Stimulated activated CD8-positive, alpha-beta memory T cell treated with anti-CD3 and anti-CD28 coated beads, Interleukin-12 subunit alpha, Interleukin-12 subunit beta, amount 100 ng/mL, for 4 hours (primary cell): Measurements from ENCODE around the gene CBARP.

Experiments
- DNase-seq: peaks from one replicate; pipeline ENCODE4 v3.0.0-alpha.2; 2020; ENCODE audit warnings: low read depth

Gene CBARP

DNA sequence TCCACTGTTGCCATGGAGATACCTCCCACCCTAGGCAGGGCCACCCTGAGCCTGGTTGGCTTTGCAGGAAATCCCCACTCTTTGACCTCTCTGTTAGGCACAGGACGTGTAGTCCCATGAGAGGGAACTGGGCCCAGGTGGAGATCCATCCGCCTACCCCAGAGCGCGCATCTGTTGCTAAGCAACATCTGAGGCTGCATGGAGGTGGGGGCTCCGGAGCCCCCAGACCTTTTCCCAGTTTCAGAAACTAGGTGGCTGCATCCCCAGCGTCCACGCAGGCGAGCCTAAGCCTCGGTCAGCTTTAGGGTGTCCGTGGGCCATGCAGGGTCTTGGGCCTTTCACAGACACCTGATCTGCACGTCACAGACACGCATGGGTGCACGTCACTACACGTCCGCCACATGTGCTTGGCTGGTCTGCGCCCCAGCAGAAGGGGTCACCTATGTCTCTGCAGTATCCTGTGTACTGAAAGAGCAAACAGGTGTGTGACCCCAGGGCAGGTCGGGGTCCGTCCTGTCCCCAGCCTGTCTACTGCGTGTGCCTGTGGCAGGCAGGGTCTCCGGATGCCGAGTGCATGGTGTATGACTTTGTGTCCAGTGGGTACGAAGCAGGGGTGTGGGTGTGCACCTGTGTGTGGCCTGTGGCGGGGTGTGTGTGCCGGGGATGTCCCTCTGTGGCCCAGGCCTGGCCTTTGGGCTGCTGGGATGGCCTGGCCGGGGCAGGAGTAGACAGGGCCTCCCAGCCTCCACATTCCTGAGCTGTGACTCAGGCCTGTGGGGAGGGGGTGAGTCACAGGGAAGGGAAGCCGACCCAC lies 27.2 kb upstream of the CBARP start:
- no peak for DNase-seq

DNA sequence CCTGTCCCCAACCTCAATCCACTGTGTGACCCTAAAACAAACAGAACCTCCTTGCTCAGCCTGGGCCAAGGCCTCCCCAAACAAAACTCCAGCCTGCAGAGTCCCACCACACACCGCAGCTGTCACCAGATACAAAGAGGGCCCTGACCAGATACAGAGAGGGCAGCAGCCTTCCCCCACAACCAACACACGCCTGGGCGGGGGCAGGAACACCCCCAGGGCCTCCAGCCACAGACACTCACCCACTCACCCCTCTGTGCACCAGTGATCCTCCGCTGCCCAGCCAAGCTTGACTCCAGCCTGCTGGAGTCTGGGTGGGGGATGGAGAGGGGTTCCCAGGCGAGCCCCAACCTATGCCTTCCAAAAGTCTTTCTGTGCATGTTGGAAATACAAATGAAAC lies 25.4 kb upstream of the CBARP start:
- DNase-seq = no peak

DNA sequence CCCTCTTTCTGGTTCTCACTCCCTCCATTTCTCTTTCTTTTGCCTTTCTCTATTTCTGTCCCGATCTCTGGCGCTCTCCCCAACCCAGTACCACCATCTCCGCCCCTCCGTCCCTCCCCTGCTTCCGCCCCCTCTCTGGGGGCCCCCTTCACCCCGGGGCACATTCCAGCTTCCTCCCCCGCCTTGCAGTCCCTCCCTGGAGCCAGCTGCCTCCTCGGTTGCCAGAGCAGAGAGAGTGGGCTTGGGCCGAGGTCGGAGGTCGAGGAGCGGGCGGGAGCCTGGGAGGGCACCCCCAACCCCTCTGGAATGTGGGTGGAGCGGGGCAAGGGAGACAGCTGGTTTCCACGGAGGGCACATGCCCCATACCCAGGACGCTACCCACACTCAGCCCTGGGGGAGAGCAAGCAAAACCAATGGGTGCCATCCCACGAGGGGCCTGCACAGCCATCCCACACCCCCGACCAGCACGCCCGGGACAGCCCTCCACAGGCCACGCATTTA lies 24.9 kb upstream of the CBARP start:
- no peak for DNase-seq

DNA sequence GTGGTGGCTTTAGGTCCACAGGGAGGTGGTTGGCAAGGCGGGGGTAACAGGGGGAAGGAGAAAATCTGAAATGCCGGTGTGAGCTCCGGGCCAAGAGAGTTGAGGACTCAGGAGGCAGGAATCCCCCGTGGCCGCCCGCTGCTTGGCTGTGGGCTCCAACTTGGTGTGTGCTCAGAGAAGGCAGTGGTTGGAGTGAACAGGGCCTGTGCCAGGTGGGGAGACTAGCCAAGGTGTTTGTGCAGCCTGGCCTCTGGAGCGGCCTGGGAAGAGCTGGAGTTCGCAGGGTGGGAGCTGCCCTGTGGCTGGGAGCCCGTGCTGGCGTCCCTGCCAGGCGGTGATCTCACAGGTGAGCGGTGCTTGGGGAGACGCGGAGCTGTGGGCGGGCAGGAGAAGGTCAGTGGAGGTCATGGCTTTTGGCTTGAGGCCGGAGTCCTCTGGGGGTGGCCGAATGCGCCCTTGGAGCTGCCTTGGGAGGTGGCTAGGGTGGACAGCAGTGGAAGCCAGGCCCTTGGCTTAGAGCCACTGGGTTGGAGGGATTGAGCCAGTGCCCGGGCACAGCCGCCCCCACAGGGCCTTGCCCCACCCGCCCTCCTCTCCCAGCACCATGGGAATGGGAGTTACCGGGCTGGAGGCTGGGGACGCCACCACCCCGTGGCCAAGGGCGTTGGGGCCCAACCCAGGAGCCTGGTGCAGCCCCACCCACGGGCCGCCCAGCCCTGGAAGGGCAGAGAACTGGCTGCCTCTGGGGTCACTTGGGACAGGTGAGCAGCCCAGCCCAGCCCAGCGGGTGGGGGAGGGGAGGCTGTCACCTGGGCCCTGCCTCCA lies 24.2 kb upstream of the CBARP start:
- no peak for DNase-seq

DNA sequence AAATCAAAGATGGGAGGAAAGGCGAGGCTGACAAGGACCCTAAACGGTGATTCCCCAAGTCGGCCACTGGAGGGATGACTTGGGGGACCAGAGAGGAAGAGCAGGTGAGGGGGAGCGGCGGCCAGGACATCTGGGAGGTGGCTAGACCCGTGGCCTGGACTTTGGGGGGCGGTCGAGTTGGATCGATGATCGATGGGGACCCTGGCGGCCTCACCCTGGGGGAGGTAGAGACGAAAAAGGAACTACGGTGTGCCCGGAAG lies 23.7 kb upstream of the CBARP start:
- DNase-seq = no peak

DNA sequence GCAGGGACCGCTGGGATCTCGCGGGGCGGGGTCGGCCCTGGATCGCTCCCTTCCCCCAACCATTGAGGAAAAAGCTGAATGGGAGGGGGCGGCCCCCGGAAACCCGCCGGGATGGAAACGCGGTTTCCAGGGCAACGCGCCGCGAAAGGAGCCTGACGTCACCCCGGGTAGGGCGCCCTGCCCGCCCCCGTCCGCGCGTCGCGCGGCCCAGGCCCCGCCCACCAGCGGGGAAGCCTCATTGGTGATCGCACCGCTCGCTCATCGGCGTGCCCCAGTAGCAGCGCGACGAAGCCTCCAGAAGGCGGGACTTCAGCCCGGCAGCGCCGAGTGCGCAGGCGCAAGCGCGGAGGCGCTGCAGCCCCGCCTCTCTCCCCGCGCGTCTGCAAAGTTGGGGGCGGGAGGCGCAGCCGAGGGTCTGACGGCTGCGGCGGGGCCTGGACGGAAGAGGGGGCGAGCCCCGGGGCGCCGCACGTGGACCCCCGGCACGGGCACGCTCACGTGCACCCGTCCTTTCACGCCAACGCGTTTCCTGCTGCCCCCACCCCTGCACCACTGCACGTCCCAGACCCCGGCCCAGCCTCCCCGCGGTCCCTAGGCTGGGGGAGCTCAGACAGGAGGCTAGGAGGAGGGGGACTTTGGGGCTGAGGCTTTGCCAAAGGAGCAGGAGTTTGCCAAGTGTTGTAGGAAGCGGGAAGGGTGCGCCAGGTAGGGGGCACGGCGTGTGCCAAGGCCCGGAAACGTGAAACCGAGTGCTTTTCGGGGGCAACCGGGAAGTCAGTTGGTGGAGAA lies 23.1 kb upstream of the CBARP start:
- DNase-seq = peak; percentile 97

DNA sequence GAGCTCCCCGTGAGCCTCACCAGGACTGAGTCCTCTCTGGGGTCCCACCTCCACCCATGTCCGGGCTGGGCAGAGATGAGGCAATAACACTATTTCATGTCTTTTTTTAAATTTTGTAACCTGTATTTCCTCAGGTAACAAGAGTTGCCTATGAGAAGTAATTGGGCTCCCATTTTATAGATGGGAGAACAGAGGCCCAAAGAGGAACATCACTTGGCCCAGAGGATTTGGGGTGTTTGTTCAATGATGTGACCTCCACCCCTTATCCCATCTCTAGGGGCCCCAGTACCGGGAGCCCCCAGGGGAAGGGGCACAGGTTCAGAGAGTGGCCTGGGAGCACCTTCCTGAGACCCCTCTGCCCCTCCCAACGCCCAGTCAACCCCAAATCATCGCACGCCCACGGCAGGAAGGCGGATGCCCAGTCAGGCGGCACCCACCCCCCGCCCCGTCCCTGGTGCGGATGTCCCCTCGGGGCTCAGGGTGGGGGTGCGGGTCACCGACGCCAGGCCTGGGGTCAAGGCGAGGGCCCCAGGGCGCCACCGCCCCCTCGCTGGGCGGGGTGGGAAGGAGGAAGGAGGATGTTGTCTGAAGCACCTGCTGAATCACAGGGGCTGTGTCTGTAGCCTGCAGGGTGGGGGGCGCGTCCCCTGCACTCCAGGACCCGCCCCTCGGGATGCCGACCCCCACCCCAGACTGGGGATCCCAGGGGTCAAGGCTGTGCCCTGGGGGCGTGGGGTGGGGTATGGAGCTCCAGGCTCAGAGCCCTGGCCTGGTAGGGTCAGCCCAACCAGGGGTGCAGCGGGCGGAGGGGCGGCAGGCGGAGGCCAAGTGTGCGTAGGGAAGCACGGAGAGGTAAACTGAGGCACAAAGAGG lies 22.3 kb upstream of the CBARP start:
- DNase-seq = peak; percentile 48

DNA sequence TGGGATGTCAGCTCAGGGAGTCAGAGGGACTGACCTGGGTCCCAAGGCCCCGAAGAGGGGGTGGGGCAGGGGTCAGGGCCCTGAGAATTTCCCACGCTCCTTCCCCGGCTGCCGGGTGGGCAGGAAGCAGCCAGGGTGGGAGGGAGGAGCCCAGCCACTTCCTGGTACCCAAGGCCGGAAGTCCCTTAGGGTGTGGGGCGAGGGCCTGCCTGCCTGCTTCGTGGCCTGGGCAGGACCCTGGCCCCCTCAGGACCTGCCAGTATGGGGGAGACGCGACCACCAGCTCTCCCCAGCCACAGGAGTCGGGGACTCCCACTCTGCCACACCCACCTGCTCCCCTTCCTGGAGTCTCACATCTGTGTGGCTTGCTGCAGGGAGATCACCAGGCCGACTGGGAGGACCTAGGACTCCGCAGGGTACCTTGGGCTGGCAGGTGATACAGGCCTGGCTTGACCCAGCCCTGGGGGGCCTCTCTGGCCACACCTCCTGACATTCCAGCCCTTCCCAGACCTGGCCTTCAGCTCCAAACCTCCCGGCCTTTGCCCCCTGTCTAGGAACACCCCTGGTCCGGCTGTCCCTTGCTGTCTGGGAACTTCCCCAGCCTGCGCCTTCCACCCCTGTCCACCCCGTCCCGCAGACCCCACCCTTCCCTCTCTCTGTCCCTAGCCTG lies 21.5 kb upstream of the CBARP start:
- DNase-seq = peak; percentile 60

DNA sequence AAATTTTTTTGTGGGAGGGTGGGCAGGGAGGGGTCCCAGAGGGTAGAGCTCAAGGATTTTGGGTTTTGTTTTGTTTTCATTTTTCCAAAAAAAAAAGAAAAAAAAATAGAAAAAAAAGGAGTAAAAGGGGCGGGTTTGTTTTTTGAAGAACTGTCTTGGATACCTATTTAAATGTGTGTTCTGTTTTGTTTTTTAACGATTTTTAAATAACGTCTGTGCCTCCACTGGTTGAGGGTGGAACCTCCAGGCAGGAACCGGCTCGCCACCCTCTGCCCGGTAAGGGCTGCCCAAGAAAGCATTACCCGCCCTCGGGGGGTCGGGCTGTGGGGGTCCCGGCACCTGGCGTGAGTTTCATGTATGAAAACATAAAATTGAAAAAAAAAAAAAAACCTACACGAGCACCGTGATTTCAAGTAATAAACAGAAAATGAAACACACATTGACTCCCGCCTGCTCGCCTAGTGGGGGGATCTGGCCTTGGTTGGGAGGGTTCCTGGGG lies 21.0 kb upstream of the CBARP start:
- DNase-seq = no peak

DNA sequence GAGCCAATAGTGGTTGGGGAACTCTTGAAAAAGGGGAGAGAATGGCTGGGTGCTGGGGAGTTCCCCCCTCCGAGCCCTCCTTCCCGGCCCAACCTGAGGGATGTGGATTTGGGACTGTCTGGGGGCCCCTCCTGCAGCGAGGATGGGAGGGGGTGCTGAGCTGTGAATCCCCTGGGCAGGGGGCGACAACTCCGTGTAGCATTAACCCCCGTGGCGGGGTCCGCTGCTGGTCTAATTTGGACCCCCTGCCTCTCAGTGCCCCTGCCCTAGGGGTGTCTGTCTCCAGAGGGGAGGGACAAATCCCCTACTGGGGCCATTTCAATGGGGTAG lies 20.3 kb upstream of the CBARP start:
- no peak for DNase-seq

DNA sequence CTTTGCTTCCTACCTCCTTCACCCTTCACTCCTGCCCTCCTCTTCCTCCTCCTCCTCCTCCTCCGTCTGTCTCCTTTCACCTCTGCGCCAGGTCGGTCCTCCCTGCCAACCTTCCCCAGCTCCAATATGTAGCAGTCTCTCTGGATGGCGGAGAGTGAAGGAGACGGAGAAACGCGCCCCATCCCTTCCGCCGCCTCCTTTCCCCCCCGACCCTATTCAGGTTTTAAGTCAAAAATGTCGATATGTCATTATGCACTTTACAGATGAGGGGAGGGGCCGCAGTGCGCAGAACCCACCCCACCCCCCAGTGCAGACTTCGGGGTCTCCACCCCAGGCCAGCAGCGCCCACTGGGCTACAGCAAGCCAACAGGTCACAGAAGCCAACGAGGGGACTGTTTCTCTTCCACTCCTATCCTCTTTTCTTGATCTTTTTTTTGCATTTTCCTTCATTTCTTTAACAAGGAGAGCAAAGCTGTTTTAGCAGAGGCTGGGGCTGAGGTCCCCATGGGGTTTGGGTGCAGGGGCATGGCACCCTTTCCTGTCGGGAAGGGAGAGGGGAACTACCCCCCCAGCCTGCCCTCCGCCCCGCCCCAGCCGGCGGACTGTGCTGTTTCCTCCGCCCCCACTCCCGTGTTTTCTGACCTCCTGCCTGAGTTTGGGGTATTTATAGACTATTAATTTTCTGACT lies 19.8 kb upstream of the CBARP start:
- no peak for DNase-seq

DNA sequence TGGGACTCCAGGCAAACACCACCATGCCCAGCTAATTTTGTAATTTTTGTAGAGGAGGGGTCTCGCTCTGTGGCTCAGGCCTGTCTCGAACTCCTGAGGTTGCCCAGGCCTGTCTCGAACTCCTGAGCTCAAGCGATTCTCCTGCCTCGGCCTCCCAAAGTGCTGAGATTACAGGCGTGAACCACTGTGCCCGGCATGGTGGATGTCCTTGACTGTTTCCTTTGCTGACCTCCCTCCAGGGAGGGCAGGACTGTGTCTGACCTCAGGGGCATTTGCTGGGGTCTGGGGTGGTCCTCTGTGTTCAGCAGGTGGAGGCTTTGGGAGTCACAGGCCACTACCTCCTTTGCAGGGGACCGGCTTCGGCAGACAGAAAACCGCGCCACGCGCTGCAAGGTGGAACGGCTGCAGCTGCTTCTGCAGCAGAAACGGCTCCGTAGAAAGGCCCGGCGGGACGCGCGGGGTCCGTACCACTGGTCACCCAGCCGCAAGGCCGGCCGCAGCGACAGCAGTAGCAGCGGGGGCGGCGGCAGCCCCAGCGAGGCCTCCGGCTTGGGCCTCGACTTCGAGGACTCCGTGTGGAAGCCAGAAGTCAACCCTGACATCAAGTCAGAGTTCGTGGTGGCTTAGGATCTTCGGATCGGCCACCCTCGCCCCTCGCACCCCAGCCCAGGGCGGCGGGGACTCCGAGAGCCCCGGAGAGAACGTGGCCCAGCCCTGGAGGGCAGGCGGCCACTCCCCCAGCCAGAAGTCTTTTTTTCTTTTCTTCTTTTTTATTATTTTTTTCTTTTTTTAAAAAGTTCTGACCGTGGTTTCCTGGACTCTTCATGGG lies 19.1 kb upstream of the CBARP start:
- no peak for DNase-seq

DNA sequence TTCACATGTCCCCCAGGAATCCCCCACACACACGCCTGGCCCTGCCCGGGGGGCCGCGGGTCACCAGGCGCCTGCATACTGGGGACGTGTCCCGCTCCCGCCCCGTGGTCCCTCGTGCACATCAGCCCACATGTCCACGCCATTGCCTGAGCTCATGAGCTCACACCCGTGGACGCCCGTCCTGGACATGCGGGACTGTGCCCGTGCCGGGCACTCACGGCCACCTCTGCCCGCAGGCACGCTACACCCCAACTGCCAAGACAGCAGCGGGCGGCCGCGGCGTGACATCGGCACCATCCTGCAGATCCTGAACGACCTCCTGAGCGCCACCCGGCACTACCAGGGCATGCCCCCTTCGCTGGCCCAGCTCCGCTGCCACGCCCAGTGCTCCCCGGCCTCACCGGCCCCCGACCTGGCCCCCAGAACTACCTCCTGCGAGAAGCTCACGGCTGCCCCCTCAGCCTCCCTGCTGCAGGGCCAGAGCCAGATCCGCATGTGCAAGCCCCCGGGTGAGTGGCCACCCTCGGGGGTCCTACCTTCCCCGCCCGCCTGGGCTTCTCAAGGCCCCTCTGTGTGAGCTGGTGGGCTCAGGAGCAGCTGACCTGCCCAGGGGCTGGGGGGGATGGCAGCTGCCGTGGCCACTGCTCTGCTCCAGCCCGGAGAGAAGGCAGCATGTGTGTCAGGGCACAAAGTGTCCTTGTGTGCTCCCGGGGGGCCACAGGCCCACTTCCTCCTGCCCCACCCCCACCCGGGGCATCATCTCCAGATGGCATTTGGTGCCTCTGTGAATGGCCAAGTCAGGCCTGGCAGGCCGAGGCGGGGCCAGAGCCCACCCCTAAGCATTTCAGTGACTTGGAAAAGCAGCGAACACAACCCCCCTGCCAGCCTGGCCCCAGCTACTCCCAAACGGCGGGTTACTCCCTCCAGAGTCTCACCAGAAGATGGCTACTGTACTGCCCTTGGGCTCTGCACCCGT lies 17.7 kb upstream of the CBARP start:
- no peak for DNase-seq

DNA sequence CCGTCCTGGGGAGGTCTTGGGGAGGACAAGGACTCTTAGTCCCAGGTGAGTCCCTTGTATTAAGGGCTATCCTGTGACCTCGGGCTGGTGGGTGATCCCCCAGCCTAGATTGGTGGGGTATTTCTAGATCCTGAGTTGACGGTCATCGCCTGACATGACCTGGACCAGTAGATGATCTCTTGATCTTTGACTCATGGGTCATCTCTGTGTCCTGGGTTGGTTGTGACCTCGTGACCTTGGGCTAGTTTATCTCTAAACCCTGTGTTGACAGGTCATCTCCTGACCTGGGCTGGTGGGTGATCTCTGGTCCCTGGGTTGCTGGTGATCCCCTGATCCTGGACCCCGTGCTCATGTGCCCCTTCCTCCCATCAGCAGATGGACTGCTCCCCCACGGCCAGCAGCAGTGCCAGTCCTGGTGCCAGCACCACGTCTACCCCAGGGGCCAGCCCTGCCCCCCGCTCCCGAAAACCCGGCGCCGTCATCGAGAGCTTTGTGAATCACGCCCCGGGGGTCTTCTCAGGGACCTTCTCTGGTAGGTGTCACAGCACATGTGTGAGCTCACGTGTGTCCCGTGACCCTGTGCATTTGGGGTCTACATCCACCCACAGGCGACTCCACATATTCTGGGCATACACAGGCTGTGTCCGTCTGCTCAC lies 16.9 kb upstream of the CBARP start:
- no peak for DNase-seq

DNA sequence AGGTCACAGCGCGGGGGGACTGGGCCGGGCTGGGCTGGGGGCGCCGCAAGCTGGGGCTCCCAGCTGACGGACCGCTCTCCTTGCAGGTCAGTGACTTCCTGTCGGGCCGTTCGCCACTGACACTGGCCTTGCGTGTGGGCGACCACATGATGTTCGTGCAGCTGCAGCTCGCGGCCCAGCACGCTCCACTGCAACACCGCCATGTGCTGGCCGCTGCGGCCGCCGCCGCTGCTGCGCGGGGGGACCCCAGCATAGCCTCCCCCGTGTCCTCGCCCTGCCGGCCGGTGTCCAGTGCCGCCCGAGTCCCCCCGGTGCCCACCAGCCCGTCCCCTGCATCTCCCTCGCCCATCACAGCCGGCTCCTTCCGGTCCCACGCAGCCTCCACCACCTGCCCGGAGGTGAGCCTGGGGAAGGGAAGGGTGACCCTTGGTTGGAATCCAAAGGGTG lies 16.3 kb upstream of the CBARP start:
- DNase-seq = no peak

DNA sequence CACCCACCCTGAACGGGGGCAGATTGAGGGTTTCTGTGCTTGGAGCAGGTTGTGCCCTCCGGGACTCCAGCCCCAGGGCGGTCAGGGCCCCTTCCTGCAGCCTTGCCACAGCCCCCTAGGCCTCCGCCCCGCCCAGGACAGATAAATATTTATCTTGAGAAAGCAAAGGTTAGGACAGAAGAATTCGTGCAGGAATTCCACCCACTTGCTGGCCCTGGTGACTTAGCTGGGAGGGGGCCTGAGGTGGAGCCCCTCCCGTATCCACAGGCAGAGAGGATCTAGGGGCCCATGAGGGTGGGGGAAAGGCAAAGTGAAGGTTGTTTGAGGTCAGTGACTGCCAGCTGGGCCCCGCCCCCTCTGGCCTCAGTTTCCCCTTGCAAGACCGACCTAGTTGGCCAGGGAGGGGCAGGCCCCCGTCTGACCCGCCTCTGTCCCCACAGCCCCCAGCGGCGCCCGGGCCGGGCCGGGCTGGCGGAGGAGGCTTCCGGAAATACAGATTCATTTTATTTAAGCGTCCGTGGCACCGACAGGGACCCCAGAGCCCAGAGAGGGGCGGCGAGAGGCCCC lies 15.8 kb upstream of the CBARP start:
- DNase-seq = no peak

DNA sequence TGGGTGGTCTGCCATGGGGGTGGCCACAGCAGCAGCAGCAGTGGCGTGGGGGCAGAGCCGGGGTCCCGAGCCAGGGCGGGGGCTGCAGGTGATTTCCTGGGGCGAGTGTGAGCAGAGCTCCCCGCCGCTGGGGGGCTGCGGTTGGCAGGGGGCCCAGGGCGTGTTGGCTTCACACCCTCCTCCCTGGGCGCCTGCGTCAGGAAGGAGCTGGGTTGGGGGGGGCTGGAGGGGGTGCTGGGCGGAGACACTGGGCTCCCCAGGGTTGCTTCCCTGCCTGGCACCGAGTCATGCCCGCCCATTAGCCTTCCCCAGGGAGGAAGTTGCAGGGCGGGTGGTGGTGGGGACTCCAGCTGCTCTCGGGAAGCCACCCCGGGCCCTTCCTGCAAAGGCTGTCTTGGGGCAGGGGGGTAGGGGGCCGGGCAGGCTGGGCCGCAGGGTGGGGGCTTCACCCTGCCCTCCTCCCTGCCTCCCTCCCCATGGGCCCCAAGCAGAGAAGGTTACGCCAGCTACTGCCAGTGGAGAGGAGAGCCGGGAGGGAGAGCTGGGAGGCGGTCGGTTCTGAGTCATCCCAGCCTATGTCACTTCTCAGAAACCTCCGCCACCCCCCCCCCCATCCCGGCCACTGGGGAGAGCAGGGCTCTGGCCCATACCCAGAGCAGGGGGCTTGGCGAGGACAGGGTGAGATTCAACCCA lies 15.2 kb upstream of the CBARP start:
- peak; percentile 64 for DNase-seq
